ENCODE measurements around the gene IL17B.
"Not testable (repeated sequence)": the region's sequence is repeated elsewhere in the genome, so short reads cannot be mapped to it uniquely, and the experiment has no call there.

Gene IL17B

GRCh38 chr5:149399775-149400174 lies 20.7 kb upstream of the IL17B start:
- DNase-seq: no peak

GRCh38 chr5:149398747-149399266 lies 19.7 kb upstream of the IL17B start:
- not testable (repeated sequence) for DNase-seq

- DNase-seq: no peak
Measured at GRCh38 chr5:149397530-149397929, 18.4 kb upstream of the IL17B start.

GRCh38 chr5:149394996-149395395 lies 15.9 kb upstream of the IL17B start:
- not testable (repeated sequence) for DNase-seq

- DNase-seq: no peak
Measured at GRCh38 chr5:149392718-149393117, 13.6 kb upstream of the IL17B start.

- DNase-seq: no peak
Measured at GRCh38 chr5:149391524-149391923, 12.4 kb upstream of the IL17B start.

GRCh38 chr5:149391076-149391475 lies 12.0 kb upstream of the IL17B start:
- DNase-seq: not testable (repeated sequence)

- DNase-seq: no peak
Measured at GRCh38 chr5:149389552-149390495, 10.7 kb upstream of the IL17B start.

- DNase-seq: no peak
Measured at GRCh38 chr5:149388498-149389190, 9.6 kb upstream of the IL17B start.

- no peak for DNase-seq
Measured at GRCh38 chr5:149387982-149388381, 8.9 kb upstream of the IL17B start.

GRCh38 chr5:149387081-149387631 lies 8.1 kb upstream of the IL17B start:
- DNase-seq: no peak

- DNase-seq: no peak
Measured at GRCh38 chr5:149386166-149386565, 7.1 kb upstream of the IL17B start.

- DNase-seq: no peak
Measured at GRCh38 chr5:149383399-149383798, 4.3 kb upstream of the IL17B start.

- DNase-seq: no peak
Measured at GRCh38 chr5:149382517-149383220, 3.6 kb upstream of the IL17B start.

GRCh38 chr5:149381986-149382338 lies 2.9 kb upstream of the IL17B start:
- DNase-seq: peak; percentile 54

GRCh38 chr5:149381261-149381985 lies 2.3 kb upstream of the IL17B start:
- DNase-seq: no peak

- no peak for DNase-seq
Measured at GRCh38 chr5:149380466-149381121, 1.5 kb upstream of the IL17B start.

GRCh38 chr5:149379818-149380374 lies 804 bp upstream of the IL17B start:
- no peak for DNase-seq

- no peak for DNase-seq
Measured at GRCh38 chr5:149378241-149378820, 761 bp downstream of the IL17B start.

- no peak for DNase-seq
Measured at GRCh38 chr5:149376711-149377447, 2.2 kb downstream of the IL17B start.

Measured in GDM1 (cell line).